Hematopoietic multipotent progenitor cell (in vitro differentiated cells): ENCODE measurements around the gene MRFAP1. TPM values are rescaled to one million over a fixed set of nuclear protein-coding genes. Genes with fewer than 3 reads are reported as not detected.

Source experiments
- DNase-seq, 3 donors: peaks; one replicate each; pipeline ENCODE4 v3.0.0-alpha.2; 2011 to 2015; ENCODE audit warnings: low read depth in 2 of 3, low spot score in 2 of 3
- total RNA-seq: library from RNA; depleted of rRNA; stranded (reverse); fragments of >200 nt; gene quantifications from one replicate; pipeline ENCODE4 v1.2.3, GENCODE V29; 2012

MRFAP1 gene
- total RNA-seq, 1 donor = 80.0 TPM

GRCh38 chr4:6688879-6689505 is 48.5 kb downstream of the MRFAP1 start:
- DNase-seq = peak in 2 of 3 donors; percentile 82

- DNase-seq = no peak
These were observed 49.0 kb downstream of the MRFAP1 start for GRCh38 chr4:6689506-6689960.

Other genes starting within 250 kb of the MRFAP1 start
- under 0.01 TPM for gene PPP2R2C, start 168.1 kb upstream of the MRFAP1 start, total RNA-seq
- gene MAN2B2, start 65.5 kb upstream of the MRFAP1 start, total RNA-seq = 39.6 TPM
- gene S100P, start 53.2 kb downstream of the MRFAP1 start, total RNA-seq = 0.27 TPM
- gene MRFAP1L1, start 69.2 kb downstream of the MRFAP1 start, total RNA-seq = 25.0 TPM
- gene BLOC1S4, start 75.5 kb downstream of the MRFAP1 start, total RNA-seq = 22.9 TPM
- gene KIAA0232, start 142.0 kb downstream of the MRFAP1 start, total RNA-seq = 10.8 TPM